ENCODE data around the gene SHCBP1L. TPM values are rescaled to one million over a fixed set of nuclear protein-coding genes. Genes with fewer than 3 reads are reported as not detected.

The SHCBP1L gene
- total RNA-seq, 2 donors from 2014 or later = not detected

DNA sequence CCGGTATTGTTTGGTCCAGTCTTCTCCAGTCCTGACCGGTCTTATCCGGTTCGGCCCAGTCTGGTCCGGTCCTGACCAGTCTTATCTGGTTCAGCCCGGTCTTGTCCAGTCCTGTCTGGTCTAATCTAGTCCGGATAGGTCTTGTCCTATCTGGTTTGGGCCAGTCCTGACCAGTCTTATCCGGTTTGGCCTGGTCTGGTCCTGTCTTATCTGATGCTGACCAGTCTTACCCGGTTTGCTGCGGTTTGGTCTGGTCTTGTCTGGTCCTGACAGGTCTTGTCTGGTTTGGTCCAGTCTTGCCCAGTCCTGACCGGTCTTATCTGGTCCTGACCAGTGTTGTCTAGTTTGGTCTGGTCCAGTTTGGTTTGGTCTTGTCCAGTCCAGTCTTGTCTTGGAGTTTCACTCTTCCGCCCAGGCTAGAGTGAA lies 83.7 kb downstream of the SHCBP1L start:
- H3K27ac ChIP-seq = no peak overlapping the region
- DNase-seq (ENCODE audit: low spot score) = no peak
- H3K36me3 ChIP-seq = peaks cover 91% of the 10 kb centered on the region
- no peaks in the 10 kb centered on the region for H3K9me3 ChIP-seq
- no peak overlapping the region for H3K4me3 ChIP-seq
- TF ChIP-seq, protein P1, sequence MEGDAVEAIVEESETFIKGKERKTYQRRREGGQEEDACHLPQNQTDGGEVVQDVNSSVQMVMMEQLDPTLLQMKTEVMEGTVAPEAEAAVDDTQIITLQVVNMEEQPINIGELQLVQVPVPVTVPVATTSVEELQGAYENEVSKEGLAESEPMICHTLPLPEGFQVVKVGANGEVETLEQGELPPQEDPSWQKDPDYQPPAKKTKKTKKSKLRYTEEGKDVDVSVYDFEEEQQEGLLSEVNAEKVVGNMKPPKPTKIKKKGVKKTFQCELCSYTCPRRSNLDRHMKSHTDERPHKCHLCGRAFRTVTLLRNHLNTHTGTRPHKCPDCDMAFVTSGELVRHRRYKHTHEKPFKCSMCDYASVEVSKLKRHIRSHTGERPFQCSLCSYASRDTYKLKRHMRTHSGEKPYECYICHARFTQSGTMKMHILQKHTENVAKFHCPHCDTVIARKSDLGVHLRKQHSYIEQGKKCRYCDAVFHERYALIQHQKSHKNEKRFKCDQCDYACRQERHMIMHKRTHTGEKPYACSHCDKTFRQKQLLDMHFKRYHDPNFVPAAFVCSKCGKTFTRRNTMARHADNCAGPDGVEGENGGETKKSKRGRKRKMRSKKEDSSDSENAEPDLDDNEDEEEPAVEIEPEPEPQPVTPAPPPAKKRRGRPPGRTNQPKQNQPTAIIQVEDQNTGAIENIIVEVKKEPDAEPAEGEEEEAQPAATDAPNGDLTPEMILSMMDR (IDR thresholded peaks at IDR 0.05) = no peak
- H3K4me1 ChIP-seq = no peaks in the 10 kb centered on the region
- H3K27me3 ChIP-seq = no peaks in the 10 kb centered on the region

DNA sequence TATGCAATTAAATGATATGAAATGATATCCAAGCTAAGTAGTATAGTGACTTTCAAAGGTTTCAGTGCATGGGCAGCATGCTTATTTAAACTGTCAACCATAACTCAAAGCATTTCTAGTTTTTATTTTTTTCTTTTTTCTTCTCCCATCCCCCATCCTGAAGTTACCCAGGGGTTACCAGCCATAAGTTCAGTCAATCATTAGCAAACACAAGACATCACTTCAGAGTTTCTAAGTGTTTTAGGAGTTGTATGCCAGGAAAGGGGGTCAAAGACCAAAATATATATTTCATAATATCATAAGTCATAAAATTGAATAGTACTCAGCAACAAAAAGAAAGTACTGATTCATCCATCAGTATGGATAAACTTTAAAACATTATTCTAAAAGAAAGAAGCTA lies 85.1 kb downstream of the SHCBP1L start:
- Histone ChIP-seq H3K9me3 (no peaks in the 10 kb centered on the region), H3K27me3 (no peaks in the 10 kb centered on the region), H3K4me3 (no peak overlapping the region), H3K4me1 (no peaks in the 10 kb centered on the region), H3K27ac (no peak overlapping the region), H3K36me3 (peaks cover 91% of the 10 kb centered on the region)
- TF ChIP-seq, protein P1 (IDR thresholded peaks at IDR 0.05) = no peak
- DNase-seq (ENCODE audit: low spot score) = no peak

DNA sequence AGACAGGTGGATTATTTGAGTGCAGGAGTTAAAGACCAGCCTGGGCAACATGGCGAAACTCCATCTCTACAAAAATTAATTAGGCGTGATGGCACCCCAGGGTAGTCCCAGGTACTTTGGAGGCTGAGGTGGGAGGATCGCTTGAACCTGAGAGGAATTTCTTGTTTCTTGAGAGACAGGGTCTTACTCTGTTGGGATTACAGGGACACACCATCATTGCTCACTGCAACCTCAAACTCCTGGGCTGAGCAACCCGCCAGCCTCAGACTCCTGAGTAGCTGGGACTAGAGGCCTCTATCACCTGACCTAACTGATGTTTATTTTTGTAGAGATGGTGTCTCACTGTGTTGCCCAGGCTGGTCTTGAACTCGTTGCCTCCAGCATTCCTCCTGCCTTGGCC lies 89.0 kb downstream of the SHCBP1L start:
- H3K4me3 ChIP-seq = no peak overlapping the region
- no peaks in the 10 kb centered on the region for H3K4me1 ChIP-seq
- TF ChIP-seq, protein P1 (IDR thresholded peaks at IDR 0.05) = no peak
- H3K36me3 ChIP-seq = peaks cover 98% of the 10 kb centered on the region
- H3K27ac ChIP-seq = no peak overlapping the region
- no peak for DNase-seq (ENCODE audit: low spot score)
- no peaks in the 10 kb centered on the region for H3K9me3 ChIP-seq
- no peaks in the 10 kb centered on the region for H3K27me3 ChIP-seq

DNA sequence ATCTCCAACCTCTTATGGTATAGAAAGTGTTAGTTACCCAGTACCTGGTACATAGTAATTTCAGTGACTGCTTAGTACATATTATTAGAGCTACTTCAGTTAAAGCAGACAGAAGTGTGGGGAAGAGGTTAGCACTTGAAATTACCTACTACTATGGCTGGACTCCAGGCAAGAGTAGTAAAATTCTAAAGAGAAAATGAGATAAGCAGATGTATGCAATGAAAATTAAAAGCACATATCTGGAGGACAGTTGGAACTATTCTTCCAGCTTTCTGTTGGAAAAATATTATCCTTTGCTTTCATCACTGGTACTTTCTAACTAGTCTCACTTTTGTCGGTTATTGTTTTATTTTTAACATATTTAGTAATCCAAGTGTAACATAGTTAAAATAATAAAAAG lies 90.1 kb downstream of the SHCBP1L start:
- DNase-seq (ENCODE audit: low spot score) = no peak
- H3K27me3 ChIP-seq = no peaks in the 10 kb centered on the region
- H3K36me3 ChIP-seq = peaks cover 99% of the 10 kb centered on the region
- H3K4me1 ChIP-seq = no peaks in the 10 kb centered on the region
- TF ChIP-seq, protein P1 (IDR thresholded peaks at IDR 0.05) = no peak
- no peaks in the 10 kb centered on the region for H3K9me3 ChIP-seq
- H3K4me3 ChIP-seq = no peak overlapping the region
- H3K27ac ChIP-seq = no peak overlapping the region

DNA sequence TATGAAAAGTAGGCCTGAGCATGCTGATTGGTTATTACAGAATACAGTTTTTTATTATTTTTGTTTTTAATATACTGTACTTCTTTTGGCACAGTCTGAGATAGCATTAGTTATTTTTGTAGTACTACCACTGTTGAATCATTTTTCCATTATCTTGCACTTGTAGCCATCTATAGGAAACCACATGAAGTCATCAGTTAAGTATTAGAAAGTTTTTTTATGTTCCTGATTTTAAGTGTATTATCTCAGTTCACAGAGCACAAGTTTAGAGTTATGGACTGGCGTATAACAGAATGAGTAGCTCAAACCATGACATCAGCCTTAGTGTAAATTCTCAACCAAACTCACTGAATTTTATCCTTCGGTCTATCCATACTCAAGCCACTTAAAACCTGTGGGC lies 91.0 kb downstream of the SHCBP1L start:
- peaks cover 99% of the 10 kb centered on the region for H3K36me3 ChIP-seq
- H3K9me3 ChIP-seq = no peaks in the 10 kb centered on the region
- no peaks in the 10 kb centered on the region for H3K4me1 ChIP-seq
- H3K4me3 ChIP-seq = no peak overlapping the region
- TF ChIP-seq, protein P1 (IDR thresholded peaks at IDR 0.05) = no peak
- DNase-seq (ENCODE audit: low spot score) = no peak
- H3K27me3 ChIP-seq = no peaks in the 10 kb centered on the region
- no peak overlapping the region for H3K27ac ChIP-seq

DNA sequence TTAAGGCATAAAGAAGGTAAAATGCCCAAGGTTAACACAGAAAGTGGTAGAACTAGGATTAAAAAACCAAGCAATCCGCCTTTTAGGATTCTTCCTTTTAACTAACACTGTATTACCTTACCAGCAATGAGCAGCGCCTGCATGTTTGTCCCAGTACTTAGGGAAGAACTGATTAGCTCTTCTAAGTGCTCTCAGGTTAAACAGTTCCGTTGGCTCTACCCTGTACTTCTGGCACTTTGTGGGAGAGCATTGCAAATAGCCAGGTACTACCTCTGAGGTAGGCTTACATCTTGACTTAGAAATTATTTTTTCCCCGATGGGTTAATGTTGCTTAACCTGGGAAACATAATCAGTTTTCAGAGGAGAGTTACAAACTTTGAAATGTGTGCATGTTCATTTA lies 92.3 kb downstream of the SHCBP1L start:
- H3K27ac ChIP-seq = no peak overlapping the region

More for the DNA sequence above, 92.3 kb downstream of the SHCBP1L start:
- Histone ChIP-seq H3K4me1 (peaks cover 0 to 4% of the 10 kb centered on the region in 2 donors), H3K36me3 (peaks cover 99% of the 10 kb centered on the region), H3K9me3 (no peaks in the 10 kb centered on the region), H3K4me3 (no peak overlapping the region), H3K27me3 (no peaks in the 10 kb centered on the region)
- TF ChIP-seq, protein P1 (IDR thresholded peaks at IDR 0.05) = no peak
- DNase-seq (ENCODE audit: low spot score) = no peak
